Astrocyte of the spinal cord (primary cell): ENCODE data around the gene RPL36AL.
"Not testable (repeated sequence)": the region's sequence is repeated elsewhere in the genome, so short reads cannot be mapped to it uniquely, and the experiment has no call there.

Experiments
- DNase-seq: peaks from one replicate; pipeline ENCODE4 v3.0.0; 2011; ENCODE audit warnings: low read depth, low spot score
- H3K4me3 ChIP-seq: 2 replicates; pipeline ENCODE4 v1.5.1; 2011; ENCODE audit warnings: low read depth, mild to moderate bottlenecking, low read length, moderate library complexity
- in situ Hi-C: cut with HindIII; loops from 2 replicates; pipeline ENCODE4 v1.10.0; 2017; ENCODE audit warnings: low sequenced_read_pairs
- TF ChIP-seq, protein P1 (sequence below): IDR thresholded peaks from 2 replicates; pipeline ENCODE4 v1.5.1; 2012; ENCODE audit warnings: low read depth, mild to moderate bottlenecking, low read length, inconsistent platforms

Gene RPL36AL

DNA sequence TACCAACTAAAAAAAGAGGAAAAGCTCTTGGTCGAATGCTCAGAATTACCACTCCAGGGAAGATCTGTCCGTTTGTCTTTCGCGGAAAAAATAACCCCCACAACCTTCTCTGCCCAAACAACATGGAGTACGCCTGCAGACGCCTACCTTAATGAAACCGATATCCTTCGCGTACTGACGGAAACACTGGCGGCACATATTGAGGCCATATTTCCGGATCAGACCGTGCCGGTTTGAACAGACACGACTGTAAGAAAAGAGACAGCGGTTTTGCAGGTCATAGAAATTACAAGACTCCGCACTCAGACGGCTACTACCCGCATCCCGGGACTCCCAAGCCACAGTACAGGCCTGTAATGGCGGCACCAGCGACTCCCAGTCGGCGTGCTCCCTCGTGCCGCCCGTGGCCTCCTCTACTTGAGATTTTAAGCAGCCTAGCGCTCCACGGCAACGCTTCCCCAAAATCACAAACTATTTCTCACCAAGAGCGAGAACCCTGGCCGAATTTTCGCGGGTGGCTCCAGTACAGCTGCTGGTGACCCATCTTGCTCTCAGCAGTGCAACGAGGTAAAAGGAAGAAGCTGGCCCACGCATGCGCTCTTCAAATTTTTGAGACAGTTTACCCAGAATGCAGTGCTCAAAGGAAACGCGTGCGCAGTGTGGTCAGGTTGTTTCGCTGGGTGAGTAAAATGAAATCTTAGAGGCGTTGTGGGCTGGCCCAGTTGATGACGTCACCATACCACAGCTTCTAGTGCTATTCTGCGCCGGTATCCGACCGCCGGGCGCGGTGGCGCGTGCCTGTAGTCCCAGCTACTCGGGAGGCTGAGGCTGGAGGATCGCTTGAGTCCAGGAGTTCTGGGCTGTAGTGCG, 34.4 kb downstream of the RPL36AL start, which contains the start of gene RPS29:
RPS29 (minus strand) TSS at position 578 of the 870 bp plus-strand sequence; CDS start at position 544, 34 bp downstream.
- DNase-seq = peak; percentile 99
- TF ChIP-seq, protein P1, sequence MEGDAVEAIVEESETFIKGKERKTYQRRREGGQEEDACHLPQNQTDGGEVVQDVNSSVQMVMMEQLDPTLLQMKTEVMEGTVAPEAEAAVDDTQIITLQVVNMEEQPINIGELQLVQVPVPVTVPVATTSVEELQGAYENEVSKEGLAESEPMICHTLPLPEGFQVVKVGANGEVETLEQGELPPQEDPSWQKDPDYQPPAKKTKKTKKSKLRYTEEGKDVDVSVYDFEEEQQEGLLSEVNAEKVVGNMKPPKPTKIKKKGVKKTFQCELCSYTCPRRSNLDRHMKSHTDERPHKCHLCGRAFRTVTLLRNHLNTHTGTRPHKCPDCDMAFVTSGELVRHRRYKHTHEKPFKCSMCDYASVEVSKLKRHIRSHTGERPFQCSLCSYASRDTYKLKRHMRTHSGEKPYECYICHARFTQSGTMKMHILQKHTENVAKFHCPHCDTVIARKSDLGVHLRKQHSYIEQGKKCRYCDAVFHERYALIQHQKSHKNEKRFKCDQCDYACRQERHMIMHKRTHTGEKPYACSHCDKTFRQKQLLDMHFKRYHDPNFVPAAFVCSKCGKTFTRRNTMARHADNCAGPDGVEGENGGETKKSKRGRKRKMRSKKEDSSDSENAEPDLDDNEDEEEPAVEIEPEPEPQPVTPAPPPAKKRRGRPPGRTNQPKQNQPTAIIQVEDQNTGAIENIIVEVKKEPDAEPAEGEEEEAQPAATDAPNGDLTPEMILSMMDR = no peak
- H3K4me3 ChIP-seq = peak within 1 kb of the TSS; percentile 100
- in situ Hi-C loops = no loop called here

- DNase-seq, in situ Hi-C loops: not testable (repeated sequence)
- peak overlapping the region; percentile 100 for H3K4me3 ChIP-seq
Observed at GRCh38 chr14:49584981-49585640, 35.3 kb downstream of the RPL36AL start.

- in situ Hi-C loops = no loop called here
- TF ChIP-seq, protein P1 = no peak
- peak overlapping the region; percentile 100 for H3K4me3 ChIP-seq
- no peak for DNase-seq
Observed at GRCh38 chr14:49584058-49584457, 36.4 kb downstream of the RPL36AL start.

DNA sequence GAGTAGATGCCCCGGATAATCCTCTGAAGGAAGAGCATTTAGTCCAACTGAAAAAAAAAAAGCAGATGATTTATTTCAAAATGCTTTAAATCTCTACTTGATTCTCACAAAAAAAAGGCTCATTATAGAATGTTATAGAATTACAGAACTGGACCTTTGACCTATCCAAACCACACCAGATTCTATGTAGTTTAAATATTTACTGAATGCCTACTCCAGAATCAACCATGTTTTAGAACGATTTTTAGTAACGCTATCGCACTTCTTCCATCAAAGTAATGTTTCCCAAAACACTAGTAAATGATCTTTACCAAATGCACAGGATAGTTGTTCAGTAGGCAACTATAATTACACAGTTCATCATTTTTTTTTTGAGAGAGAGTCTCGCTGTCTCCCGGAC, 36.8 kb downstream of the RPL36AL start:
- TF ChIP-seq, protein P1 = no peak
- DNase-seq = no peak
- H3K4me3 ChIP-seq = no peak overlapping the region
- in situ Hi-C loops = no loop called here

DNA sequence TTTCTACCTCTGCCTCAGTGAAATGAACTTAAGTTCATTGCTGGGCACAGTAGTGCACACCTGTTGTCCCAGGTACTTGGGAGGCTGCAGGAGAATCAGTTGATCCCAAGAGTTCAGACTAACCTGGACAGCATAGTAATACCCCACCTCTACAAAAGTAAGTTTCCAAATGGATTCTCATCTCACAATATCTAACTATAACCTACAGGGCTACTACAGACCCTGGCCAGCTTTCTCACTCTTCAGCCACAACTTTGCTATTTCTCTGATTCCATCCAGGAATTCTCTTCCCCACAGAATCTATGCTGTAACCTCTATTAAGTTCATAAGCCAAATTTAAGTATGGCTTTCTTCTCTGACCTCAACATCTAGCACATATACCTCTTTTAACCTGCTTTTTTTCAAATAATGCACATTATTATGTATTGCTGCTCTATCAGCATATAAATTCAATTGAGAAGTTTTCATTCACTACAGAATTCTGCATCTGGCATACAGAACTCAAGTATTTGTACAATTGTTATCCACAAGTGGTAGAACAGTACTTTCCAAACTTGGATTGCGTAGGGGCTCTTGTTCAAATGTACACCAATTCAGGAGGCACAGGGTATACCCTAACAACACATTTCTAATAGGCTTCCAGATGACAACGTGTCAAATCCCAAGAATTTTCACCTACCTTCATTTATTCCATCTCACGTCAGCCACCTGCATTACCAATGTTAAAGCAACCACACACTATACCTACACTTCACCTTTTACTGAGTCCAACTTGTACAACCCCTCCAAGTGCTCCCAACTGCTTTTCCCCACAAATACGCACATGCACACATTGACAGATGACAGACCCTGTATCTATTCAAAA, 38.1 kb downstream of the RPL36AL start:
- in situ Hi-C loops = no loop called here
- TF ChIP-seq, protein P1 = no peak
- no peak for DNase-seq
- no peak overlapping the region for H3K4me3 ChIP-seq

DNA sequence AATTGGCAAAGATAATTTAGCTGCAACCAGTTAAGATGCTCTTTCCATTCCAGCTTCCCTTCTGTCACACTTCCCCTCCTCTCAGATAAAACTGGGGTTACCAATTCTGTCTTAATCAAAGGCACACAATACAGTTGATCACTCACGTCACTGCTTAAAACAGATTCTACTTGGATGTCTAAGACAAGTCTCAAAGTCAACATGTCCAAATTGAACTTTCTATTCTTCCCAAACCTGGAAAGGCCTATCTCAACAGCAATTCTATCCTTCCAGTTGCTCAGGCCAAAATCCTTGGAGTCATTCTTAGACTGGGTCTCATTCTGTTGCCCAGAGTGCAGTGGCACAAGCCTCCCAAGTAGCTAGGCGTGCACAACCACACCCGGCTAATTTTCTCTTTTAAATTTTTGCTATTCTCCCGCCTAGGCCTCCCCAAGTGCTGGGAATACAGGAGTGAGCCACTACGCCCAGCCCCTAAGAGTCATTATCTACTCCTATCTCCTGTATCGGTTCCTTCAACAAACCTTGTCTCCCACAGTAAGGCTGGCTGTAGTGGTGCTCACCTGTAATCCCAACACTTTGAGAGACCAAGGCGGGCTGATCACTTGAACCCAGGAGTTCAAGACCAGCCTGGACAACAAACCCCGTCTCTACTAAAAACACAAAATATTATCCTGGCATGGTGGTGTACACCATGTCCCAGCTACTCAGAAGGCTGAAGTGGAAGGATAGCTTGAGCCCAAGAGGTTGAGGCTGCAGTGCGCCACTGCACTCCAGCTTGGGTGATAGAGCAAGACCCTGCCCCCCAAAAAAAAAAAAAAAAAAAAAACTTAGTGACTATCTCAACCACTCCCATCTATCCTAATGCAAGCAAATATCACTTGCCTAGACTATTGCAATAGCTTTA, 39.0 kb downstream of the RPL36AL start:
- DNase-seq = no peak
- in situ Hi-C loops = no loop called here
- H3K4me3 ChIP-seq = no peak overlapping the region
- TF ChIP-seq, protein P1 = no peak
